Naive B cell (primary cell): Measurements from ENCODE around the gene SDSL. TPM values are rescaled to one million over a fixed set of nuclear protein-coding genes. Genes with fewer than 3 reads are reported as not detected.
A peak's percentile ranks its signal among the peaks of the same experiment; 100 is the strongest.

Experiments used
- ATAC-seq, 2 donors: fragments of 150-1000 bp; cut with Tn5 transposase; 2 replicates each; pipeline ENCODE4 v1.10.0; 2021; ENCODE audit warnings: low read depth in 2 of 2, mild to moderate bottlenecking in 2 of 2, moderate library complexity in 2 of 2
- DNase-seq: peaks from one replicate; pipeline ENCODE4 v3.0.0; 2022
- H3K27ac Mint-ChIP-seq, 6 donors: one replicate each; pipeline ENCODE4 v1.8.0; 2020 to 2022; ENCODE audit warnings: mild to moderate bottlenecking in 6 of 6, mixed read lengths in 6 of 6, moderate library complexity in 5 of 6, inconsistent platforms in 2 of 6
- H3K27me3 Mint-ChIP-seq, 3 donors: one replicate each; pipeline ENCODE4 v1.8.0; 2021 to 2022; ENCODE audit warnings: mixed read lengths in 3 of 3, mild to moderate bottlenecking in 1 of 3
- H3K36me3 Mint-ChIP-seq, 2 donors: one replicate each; pipeline ENCODE4 v1.8.0; 2020 to 2022; ENCODE audit warnings: mixed read lengths in 2 of 2, inconsistent platforms in 1 of 2, mild to moderate bottlenecking in 1 of 2
- H3K4me1 Mint-ChIP-seq, 3 donors: one replicate each; pipeline ENCODE4 v1.8.0; 2020 to 2022; ENCODE audit warnings: mixed read lengths in 3 of 3, inconsistent platforms in 1 of 3, mild to moderate bottlenecking in 1 of 3, moderate library complexity in 1 of 3
- H3K4me3 Mint-ChIP-seq, 8 donors: one replicate each; pipeline ENCODE4 v1.8.0; 2020 to 2022; ENCODE audit warnings: mild to moderate bottlenecking in 8 of 8, mixed read lengths in 8 of 8, moderate library complexity in 8 of 8, inconsistent platforms in 2 of 8
- H3K9me3 Mint-ChIP-seq, 7 donors: one replicate each; pipeline ENCODE4 v1.8.0; 2020 to 2022; ENCODE audit warnings: mixed read lengths in 7 of 7, mild to moderate bottlenecking in 5 of 7, inconsistent platforms in 2 of 7, moderate library complexity in 1 of 7
- polyA plus RNA-seq, 6 donors: library from polyadenylated mRNA; unstranded; fragments of 300-500 nt; fragmentation: Illumina TruSeq; gene quantifications; one replicate each; pipeline ENCODE4 v1.2.3, GENCODE V29; 2021; ENCODE audit warnings: low read depth in 6 of 6

The SDSL gene
- polyA plus RNA-seq, 6 donors from 2014 or later, result 0.27 to 0.68 TPM; not detected in 4

DNA sequence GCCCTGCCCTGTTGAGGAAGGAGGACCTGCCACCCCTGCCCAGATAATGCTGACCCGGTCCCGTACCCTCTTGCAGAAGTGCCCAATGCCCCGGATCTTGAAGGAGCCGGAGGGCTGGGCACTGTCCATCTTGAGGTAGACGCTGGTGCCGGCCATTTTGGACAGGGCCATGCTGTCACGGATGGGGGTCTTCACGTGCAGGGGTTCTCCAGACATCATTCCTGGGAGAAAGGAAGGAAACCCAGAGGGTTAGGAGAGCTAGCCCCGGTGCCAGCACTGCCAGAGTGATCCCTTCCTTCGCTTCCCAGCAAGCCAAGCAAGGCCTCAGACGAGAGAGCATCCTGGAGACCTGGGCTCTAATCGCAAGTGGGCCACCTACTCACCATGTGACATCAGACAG is 22.7 kb upstream of the SDSL start:
- Mint-ChIP-seq H3K4me3 (no peak overlapping the region), H3K27me3 (peaks cover 5 to 47% (median 18%) of the 10 kb centered on the region in 3 donors), H3K9me3 (peaks cover 0 to 7% (median 2%) of the 10 kb centered on the region in 7 donors), H3K4me1 (peaks cover 0 to 11% (median 0%) of the 10 kb centered on the region in 3 donors), H3K36me3 (no peaks in the 10 kb centered on the region), H3K27ac (peak overlapping the region in 1 of 6 donors; percentile 14)
- DNase-seq (no peak), ATAC-seq (no peak)

DNA sequence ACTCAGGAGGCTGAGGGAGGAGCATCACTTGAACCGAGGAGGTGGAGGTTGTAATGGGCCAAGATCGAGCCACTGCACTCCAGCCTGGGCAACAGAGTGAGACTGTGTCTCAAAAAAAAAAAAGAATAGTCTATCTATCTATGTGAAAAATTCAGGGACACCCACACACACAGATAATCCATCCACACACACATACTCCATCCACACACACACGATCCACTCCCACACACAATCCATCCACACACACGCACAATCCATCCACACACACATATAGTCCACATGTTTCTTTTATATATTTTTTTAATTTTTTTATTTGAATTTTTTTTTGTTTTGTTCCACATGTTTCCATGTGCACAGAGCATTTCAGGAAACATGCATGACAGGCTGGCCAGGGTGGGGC is 21.8 kb upstream of the SDSL start:
- H3K36me3 Mint-ChIP-seq, result no peaks in the 10 kb centered on the region

DNA sequence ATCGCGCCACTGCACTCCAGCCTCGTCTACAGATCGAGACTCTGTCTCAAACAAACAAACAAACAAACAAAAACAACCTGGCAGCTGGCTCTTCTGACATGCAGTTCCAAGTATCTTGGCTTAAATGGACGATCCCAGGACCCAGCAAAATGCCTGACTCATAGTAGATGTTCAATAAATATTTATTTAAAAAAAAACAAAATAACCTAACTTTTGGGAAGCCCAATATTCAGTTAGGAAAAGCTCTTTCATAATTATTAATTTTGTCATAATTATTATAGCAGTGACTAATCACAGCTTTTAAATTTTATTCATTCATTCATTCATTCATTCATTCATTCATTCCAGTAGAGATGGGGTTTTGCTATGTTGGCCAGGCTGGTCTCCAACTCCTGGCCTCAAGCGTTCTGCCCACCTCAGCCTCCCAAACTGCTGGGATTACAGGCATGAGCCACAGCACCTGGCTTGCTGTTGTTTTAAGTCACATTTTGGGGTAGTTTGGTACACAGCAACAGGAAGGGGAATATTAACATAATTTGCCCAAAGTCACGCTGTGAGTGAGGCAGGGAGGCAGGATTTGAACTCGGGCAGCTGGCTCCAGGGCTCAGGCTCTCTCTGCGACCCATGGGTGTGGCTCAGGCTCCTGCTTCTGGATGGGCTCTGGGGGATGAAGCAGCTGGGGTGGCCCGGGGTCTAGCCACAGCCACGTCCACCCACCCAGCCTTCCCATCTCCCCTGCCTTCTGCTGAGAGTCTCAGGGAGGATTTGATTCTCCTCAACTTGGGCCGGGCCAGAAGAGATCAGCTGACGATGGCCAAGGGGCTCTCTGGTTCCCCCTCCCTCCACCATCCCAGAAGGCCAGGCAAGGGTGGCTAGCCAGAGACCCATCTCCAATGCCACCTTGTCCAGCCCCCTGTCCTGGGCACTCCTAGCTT is 20.8 kb upstream of the SDSL start:
- no peak overlapping the region for H3K4me3 Mint-ChIP-seq
- H3K4me1 Mint-ChIP-seq, result peaks cover 0 to 17% (median 0%) of the 10 kb centered on the region in 3 donors
- H3K27ac Mint-ChIP-seq, result no peak overlapping the region
- DNase-seq (no peak), ATAC-seq (no peak)
- H3K9me3 Mint-ChIP-seq, result peaks cover 0 to 2% (median 0%) of the 10 kb centered on the region in 7 donors
- H3K36me3 Mint-ChIP-seq, result no peaks in the 10 kb centered on the region
- H3K27me3 Mint-ChIP-seq, result peaks cover 5 to 47% (median 18%) of the 10 kb centered on the region in 3 donors

More for the DNA sequence above, 21.8 kb upstream of the SDSL start:
- H3K27ac Mint-ChIP-seq, result peak overlapping the region in 1 of 6 donors; percentile 67
- no peak overlapping the region for H3K4me3 Mint-ChIP-seq
- H3K27me3 Mint-ChIP-seq, result peaks cover 5 to 47% (median 18%) of the 10 kb centered on the region in 3 donors
- peaks cover 0 to 13% (median 0%) of the 10 kb centered on the region in 3 donors for H3K4me1 Mint-ChIP-seq
- H3K9me3 Mint-ChIP-seq, result peaks cover 0 to 5% (median 1%) of the 10 kb centered on the region in 7 donors
- DNase-seq (no peak), ATAC-seq (no peak)

DNA sequence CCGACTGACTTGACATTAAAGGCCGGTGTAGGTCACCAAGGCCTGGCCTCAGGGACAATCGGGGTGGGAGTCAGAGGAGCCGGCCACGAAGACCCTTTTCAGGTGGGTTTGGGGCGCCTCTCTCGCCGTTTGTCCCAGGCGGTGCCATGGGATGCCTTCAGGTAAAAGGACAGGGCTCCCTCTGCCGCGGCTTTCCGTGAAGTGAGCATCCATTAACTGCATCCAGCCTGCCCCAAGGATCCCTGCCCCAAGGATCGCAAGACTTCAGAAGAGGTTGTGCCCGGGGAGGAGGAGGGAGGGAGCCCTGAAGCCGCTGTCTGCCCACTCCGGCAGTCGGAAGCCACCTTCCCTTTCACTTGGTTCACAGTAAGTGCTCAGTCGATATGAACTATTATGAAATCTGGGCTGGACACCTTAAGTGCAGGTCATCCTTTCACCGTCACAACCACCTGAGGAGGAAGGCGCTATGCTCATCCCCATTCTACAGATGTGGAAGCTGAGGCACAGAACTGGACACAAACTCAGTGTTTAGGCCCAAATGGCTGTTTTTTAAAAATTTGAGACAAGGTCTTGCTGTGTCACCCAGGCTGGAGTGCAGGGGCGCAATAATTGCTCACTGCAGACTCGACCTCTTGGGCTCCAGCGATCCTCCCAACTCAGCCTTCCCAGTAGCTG is 19.5 kb upstream of the SDSL start:
- no peak for ATAC-seq
- no peak for DNase-seq
- Mint-ChIP-seq H3K4me1 (peaks cover 0 to 15% (median 0%) of the 10 kb centered on the region in 3 donors), H3K27me3 (peaks cover 5 to 42% (median 12%) of the 10 kb centered on the region in 3 donors), H3K36me3 (no peaks in the 10 kb centered on the region), H3K9me3 (no peaks in the 10 kb centered on the region), H3K4me3 (no peak overlapping the region), H3K27ac (no peak overlapping the region)

DNA sequence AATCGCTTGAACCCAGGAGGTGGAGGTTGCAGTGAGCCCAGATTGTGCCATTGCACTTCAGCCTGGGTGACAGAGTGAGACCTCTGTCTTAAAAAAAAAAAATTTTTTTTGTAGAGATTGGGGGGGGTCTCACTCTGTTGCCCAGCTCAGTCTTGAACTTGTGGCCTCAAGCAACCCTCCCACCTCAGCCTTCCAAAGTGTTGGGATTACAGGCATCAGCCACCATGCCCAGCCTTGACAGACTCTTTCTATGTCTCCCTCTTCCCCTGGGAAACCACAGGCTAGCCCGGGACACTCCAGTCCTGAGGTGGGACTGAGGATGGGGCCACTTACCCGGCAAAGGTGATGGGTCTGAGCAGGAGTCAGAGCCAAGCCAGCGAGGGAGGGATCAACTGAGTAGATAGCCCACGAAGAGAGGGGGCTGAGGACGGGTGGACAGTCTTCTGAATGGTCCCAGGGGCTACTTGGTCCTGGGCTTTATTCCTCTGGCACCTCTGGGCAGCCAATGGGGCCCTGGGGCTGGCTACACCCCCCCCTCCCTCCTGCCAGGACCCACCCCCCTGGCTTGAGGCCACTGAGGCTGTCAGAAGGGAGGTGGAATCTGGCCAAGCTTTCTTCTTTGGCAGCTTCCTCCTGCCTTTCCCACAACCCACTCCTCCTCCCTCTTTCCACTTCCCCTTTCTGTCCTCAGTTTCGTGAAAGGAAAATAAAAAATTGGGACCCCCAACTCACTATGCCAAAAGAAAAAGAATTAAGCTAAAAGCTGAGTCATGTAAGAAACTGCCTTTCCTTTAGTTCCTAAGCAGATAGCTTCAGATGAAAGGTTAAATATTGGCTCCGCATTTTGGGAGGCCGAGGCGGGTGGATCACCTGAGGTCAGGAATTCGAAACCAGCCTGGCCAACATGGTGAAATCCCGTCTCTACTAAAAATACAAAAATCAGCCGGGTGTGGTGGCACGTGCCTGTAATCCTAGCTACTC is 18.5 kb upstream of the SDSL start, which contains the start of gene SDS:
SDS (minus strand) TSS at position 453 of the 981 bp plus-strand sequence. CDS start 4,179 bp downstream, outside the sequence.
- Mint-ChIP-seq H3K27me3 (peaks cover 8 to 33% (median 9%) of the 10 kb centered on the region in 3 donors), H3K4me3 (no peak within 1 kb of the TSS), H3K4me1 (peaks cover 0 to 13% (median 0%) of the 10 kb centered on the region in 3 donors), H3K9me3 (no peaks in the 10 kb centered on the region), H3K36me3 (no peaks in the 10 kb centered on the region), H3K27ac (peak within 1 kb of the TSS in 2 of 6 donors; percentile 34 to 39)
- ATAC-seq (no peak), DNase-seq (no peak)

DNA sequence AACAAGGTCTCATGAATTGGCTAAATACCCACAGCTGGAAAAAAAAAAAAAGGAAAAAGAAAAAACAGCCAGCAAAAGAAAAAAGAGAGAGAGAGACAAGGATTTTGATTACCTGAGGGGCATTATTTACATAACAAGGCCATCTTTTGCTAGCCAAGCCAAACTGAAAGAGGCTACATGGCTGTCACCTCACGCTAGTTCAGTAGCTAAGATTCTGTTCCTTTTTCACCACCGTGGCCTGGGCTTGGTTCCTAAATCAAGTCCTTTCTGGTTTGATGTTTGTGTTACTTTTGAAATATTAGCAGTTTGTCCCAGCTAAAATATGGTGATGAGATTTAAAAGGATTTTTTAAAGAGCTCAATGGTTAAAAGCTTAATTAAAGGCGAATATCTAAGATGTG is 16.5 kb upstream of the SDSL start:
- Mint-ChIP-seq H3K36me3 (no peaks in the 10 kb centered on the region), H3K4me3 (no peak overlapping the region), H3K9me3 (no peaks in the 10 kb centered on the region), H3K4me1 (peaks cover 0 to 6% (median 0%) of the 10 kb centered on the region in 3 donors), H3K27ac (peak overlapping the region in 1 of 6 donors; percentile 2), H3K27me3 (peaks cover 8 to 30% (median 13%) of the 10 kb centered on the region in 3 donors)
- DNase-seq, result no peak
- ATAC-seq, result no peak

DNA sequence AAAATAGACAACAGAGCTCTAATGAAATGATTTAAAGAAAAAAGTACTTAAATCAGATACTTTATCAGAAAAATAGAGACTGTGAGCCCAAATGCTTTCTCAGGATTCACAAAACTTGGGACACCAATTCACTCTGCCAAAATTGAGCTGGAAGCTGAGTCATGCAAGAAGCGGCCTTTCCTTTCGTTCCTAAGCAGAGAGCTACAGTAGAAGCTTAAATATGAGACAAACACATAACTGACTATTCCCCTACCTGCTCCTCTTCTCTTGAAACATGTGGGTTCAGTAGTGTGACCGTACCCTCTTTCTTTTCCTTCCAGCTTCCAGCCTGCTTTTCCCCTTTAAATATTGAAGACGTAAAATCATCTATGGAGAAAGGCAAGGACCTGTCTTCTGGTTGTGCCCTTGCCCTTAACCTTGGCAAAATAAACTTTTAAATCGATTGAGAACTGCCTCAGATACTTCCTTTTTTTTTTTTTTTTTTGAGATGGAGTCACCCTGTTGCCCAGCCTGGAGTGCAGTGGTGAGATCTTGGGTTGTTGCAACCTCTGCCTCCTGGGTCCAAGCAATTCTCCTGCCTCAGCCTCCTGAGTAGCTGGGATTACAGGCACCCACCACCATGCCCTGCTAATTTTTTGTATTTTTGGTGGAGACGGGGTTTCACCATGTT is 14.1 kb upstream of the SDSL start:
- no peak overlapping the region for H3K4me3 Mint-ChIP-seq
- DNase-seq (no peak), ATAC-seq (no peak)
- peaks cover 13 to 28% (median 27%) of the 10 kb centered on the region in 3 donors for H3K27me3 Mint-ChIP-seq
- no peaks in the 10 kb centered on the region for H3K36me3 Mint-ChIP-seq
- peak overlapping the region in 3 of 6 donors; percentile 6 to 69 (median 56) for H3K27ac Mint-ChIP-seq
- H3K9me3 Mint-ChIP-seq, result no peaks in the 10 kb centered on the region
- H3K4me1 Mint-ChIP-seq, result peaks cover 0 to 6% (median 2%) of the 10 kb centered on the region in 3 donors

DNA sequence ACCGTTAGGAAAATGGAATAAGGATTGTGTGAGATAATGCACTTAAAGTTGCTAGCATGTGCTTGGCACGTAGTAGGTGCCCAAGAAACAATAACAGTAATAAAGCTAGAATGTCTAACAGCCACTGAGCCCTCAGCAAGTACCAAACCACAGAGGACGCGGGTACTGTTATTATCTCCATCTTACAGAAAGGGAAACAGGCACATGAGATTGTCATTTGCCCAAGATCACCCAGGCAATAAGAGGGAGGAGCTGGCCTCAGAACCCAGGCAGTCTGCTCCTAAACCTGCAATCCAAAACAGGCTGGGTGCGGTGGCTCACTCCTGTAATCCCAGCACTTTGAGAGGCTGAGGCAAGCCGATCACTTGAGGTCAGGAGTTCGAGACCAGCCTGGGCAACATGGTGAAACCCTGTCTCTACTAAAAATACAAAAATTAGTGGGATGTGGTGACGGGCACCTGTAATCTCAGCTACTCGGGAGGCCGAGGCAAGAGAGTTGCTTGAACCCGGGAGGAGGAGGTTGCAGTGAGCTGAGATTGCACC is 13.4 kb upstream of the SDSL start:
- Mint-ChIP-seq H3K36me3 (no peaks in the 10 kb centered on the region), H3K27ac (no peak overlapping the region), H3K4me3 (no peak overlapping the region), H3K4me1 (peaks cover 0 to 6% (median 2%) of the 10 kb centered on the region in 3 donors), H3K27me3 (peaks cover 13 to 27% (median 27%) of the 10 kb centered on the region in 3 donors), H3K9me3 (no peaks in the 10 kb centered on the region)
- no peak for ATAC-seq
- no peak for DNase-seq

DNA sequence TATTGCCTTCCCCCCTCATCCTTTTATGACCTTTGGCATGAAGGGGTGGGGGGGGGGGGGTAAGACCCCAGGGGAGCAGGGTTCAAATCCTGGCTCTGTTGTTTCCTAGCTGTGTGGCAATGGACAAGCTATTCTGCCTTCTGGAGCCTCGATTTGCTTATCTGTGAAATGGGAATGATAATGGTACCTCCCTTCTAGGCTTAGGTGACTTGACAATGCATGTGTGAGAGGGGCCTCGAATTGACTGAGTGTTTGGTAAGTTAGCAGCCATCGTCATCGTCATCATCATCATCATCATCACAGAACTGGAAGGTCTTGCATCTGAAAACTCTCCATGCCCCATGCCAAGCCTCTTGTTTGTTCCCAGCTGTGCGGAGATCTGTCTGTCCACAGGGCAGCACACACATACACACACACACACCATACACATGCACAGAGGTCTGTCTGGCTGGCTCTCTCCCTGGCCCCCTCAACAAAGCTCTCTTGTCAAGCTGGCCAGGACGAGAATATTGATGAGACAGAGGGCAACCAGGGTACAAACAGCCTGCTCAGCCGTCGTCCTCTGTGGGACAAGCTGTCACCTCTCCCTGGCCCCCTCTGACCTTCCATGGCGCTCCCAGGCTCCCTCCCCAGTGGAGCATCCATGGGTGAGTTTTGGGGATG is 12.6 kb upstream of the SDSL start:
- Mint-ChIP-seq H3K27me3 (peaks cover 13 to 30% (median 26%) of the 10 kb centered on the region in 3 donors), H3K36me3 (no peaks in the 10 kb centered on the region), H3K9me3 (no peaks in the 10 kb centered on the region), H3K4me3 (no peak overlapping the region), H3K4me1 (peaks cover 0 to 6% (median 2%) of the 10 kb centered on the region in 3 donors), H3K27ac (no peak overlapping the region)
- ATAC-seq, result no peak
- DNase-seq, result no peak

DNA sequence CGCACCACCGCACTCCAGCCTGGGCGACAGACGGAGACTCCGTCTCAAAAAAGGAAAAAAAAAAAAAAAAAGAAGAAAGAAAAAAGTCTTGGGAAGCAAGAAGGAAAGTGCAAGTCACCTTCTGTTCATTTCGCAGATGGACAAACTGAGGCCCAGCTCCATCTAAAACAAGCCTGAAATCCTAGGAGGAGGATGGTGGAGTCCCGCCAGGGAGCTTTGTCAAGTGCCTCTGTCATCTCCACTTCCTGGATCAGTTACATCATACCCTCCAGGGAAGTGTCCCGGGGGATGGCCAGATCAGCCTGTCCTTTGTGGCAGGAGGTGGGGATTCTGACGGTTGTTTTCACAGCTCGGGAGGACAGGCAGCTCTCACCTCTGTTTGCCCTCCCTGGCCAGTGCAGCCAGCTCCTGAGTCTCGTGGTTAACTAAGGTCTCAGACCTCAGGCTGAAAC is 8.7 kb upstream of the SDSL start:
- DNase-seq, result no peak
- H3K27ac Mint-ChIP-seq, result no peak overlapping the region
- H3K4me1 Mint-ChIP-seq, result peaks cover 3 to 17% (median 11%) of the 10 kb centered on the region in 3 donors
- peaks cover 14 to 41% (median 39%) of the 10 kb centered on the region in 3 donors for H3K27me3 Mint-ChIP-seq
- ATAC-seq, result no peak
- H3K4me3 Mint-ChIP-seq, result no peak overlapping the region
- no peaks in the 10 kb centered on the region for H3K36me3 Mint-ChIP-seq
- H3K9me3 Mint-ChIP-seq, result no peaks in the 10 kb centered on the region

DNA sequence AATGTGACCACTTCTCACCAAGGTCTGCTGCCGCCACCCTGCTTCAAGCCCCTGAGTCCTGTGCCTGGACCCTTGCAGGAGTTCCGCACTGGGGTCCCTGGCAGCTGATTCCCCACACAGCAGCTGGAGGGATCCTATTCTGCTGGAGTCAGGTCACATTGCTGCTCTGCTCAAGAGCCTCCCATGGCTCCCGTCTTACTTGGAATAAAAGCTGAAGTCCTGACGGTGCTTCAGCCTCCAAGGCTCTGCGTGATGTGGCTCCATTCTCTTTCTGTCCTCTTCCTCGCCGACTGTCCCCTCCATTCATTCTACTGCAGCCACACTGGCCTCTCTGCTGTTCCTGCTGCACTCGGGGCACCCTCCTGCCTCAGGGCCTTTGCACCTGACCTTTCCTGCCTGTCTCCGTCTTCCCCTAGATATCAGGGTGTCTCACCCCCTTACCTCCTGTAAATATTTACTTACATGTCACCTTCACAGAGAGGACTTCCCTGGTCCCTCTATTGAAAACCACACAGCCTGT is 7.6 kb upstream of the SDSL start:
- Mint-ChIP-seq H3K4me3 (no peak overlapping the region), H3K4me1 (peaks cover 3 to 17% (median 11%) of the 10 kb centered on the region in 3 donors), H3K36me3 (no peaks in the 10 kb centered on the region), H3K9me3 (no peaks in the 10 kb centered on the region), H3K27ac (peak overlapping the region in 2 of 6 donors; percentile 13 to 88), H3K27me3 (peaks cover 13 to 40% (median 38%) of the 10 kb centered on the region in 3 donors)
- DNase-seq, result no peak
- no peak for ATAC-seq
